Measurements from ENCODE around the gene SREK1IP1.

The SREK1IP1 gene

GRCh38 chr5:64758901-64759300 is 9.6 kb downstream of the SREK1IP1 start:
- Histone ChIP-seq H3K36me3 (replicated peaks; ENCODE audit: low read depth, low read length) (no peaks in the 10 kb centered on the region), H3K9me3 (ENCODE audit: insufficient read depth, low read length) (no peaks in the 10 kb centered on the region), H3K4me1 (ENCODE audit: low read length) (no peaks in the 10 kb centered on the region), H3K4me3 (ENCODE audit: low read length) (no peak overlapping the region), H3K9ac (ENCODE audit: low read length) (no peak overlapping the region), H2AFZ (ENCODE audit: low read depth, low read length) (no peak overlapping the region), H3K79me2 (ENCODE audit: low read length) (peaks cover 38% of the 10 kb centered on the region), H3K27ac (ENCODE audit: low read length) (no peak overlapping the region), H4K20me1 (ENCODE audit: insufficient read depth, low read length) (no peaks in the 10 kb centered on the region), H3K27me3 (ENCODE audit: low read depth, low read length) (no peaks in the 10 kb centered on the region), H3K4me2 (ENCODE audit: low read length) (no peak overlapping the region)
- TF ChIP-seq EZH2phosphoT487 (IDR thresholded peaks at IDR 0.05; ENCODE audit: low read depth) (no peak), CTCF (IDR thresholded peaks at IDR 0.05; ENCODE audit: low read depth, low read length) (no peak)

GRCh38 chr5:64754066-64754465 is 14.4 kb downstream of the SREK1IP1 start:
- Histone ChIP-seq H3K79me2 (ENCODE audit: low read length) (peaks cover 19% of the 10 kb centered on the region), H4K20me1 (ENCODE audit: insufficient read depth, low read length) (no peaks in the 10 kb centered on the region), H3K9me3 (ENCODE audit: insufficient read depth, low read length) (no peaks in the 10 kb centered on the region), H3K36me3 (replicated peaks; ENCODE audit: low read depth, low read length) (peaks cover 4% of the 10 kb centered on the region), H3K4me2 (ENCODE audit: low read length) (no peak overlapping the region), H3K9ac (ENCODE audit: low read length) (no peak overlapping the region), H3K4me3 (ENCODE audit: low read length) (no peak overlapping the region), H3K27ac (ENCODE audit: low read length) (no peak overlapping the region), H3K4me1 (ENCODE audit: low read length) (peaks cover 7% of the 10 kb centered on the region; the same call in 1 of the 2 replicates), H3K27me3 (ENCODE audit: low read depth, low read length) (no peaks in the 10 kb centered on the region), H2AFZ (ENCODE audit: low read depth, low read length) (no peak overlapping the region)
- TF ChIP-seq CTCF (IDR thresholded peaks at IDR 0.05; ENCODE audit: low read depth, low read length) (no peak), EZH2phosphoT487 (IDR thresholded peaks at IDR 0.05; ENCODE audit: low read depth) (no peak)

- peaks cover 7% of the 10 kb centered on the region for H3K36me3 ChIP-seq (replicated peaks; ENCODE audit: low read depth, low read length)
- no peaks in the 10 kb centered on the region for H3K79me2 ChIP-seq (ENCODE audit: low read length)
- no peaks in the 10 kb centered on the region for H3K9me3 ChIP-seq (ENCODE audit: insufficient read depth, low read length)
- H3K4me1 ChIP-seq (ENCODE audit: low read length) = peaks cover 7% of the 10 kb centered on the region; the same call in 1 of the 2 replicates
- H3K27me3 ChIP-seq (ENCODE audit: low read depth, low read length) = no peaks in the 10 kb centered on the region
- no peaks in the 10 kb centered on the region for H4K20me1 ChIP-seq (ENCODE audit: insufficient read depth, low read length)
- H3K9ac ChIP-seq (ENCODE audit: low read length) = no peak overlapping the region
- no peak overlapping the region for H2AFZ ChIP-seq (ENCODE audit: low read depth, low read length)
- no peak overlapping the region for H3K27ac ChIP-seq (ENCODE audit: low read length)
- no peak overlapping the region for H3K4me2 ChIP-seq (ENCODE audit: low read length)
- TF ChIP-seq CTCF (IDR thresholded peaks at IDR 0.05; ENCODE audit: low read depth, low read length) (no peak), EZH2phosphoT487 (IDR thresholded peaks at IDR 0.05; ENCODE audit: low read depth) (no peak)
- H3K4me3 ChIP-seq (ENCODE audit: low read length) = no peak overlapping the region
Observed at GRCh38 chr5:64749385-64749784, 19.1 kb downstream of the SREK1IP1 start.

- H3K9ac ChIP-seq (ENCODE audit: low read length) = no peak overlapping the region
- no peak overlapping the region for H3K4me3 ChIP-seq (ENCODE audit: low read length)
- H3K79me2 ChIP-seq (ENCODE audit: low read length) = no peaks in the 10 kb centered on the region
- no peak overlapping the region for H2AFZ ChIP-seq (ENCODE audit: low read depth, low read length)
- no peaks in the 10 kb centered on the region for H4K20me1 ChIP-seq (ENCODE audit: insufficient read depth, low read length)
- H3K27me3 ChIP-seq (ENCODE audit: low read depth, low read length) = no peaks in the 10 kb centered on the region
- H3K9me3 ChIP-seq (ENCODE audit: insufficient read depth, low read length) = no peaks in the 10 kb centered on the region
- H3K4me2 ChIP-seq (ENCODE audit: low read length) = no peak overlapping the region
- TF ChIP-seq EZH2phosphoT487 (IDR thresholded peaks at IDR 0.05; ENCODE audit: low read depth) = no peak
- TF ChIP-seq CTCF (IDR thresholded peaks at IDR 0.05; ENCODE audit: low read depth, low read length) = no peak
- H3K27ac ChIP-seq (ENCODE audit: low read length) = no peak overlapping the region
- peaks cover 7% of the 10 kb centered on the region; the same call in 1 of the 2 replicates for H3K4me1 ChIP-seq (ENCODE audit: low read length)
- H3K36me3 ChIP-seq (replicated peaks; ENCODE audit: low read depth, low read length) = peaks cover 3% of the 10 kb centered on the region
Observed at GRCh38 chr5:64746446-64746845, 22.0 kb downstream of the SREK1IP1 start.
